HEK293 (cell line): ENCODE measurements around the gene IGFBP2.

Experiments
- BCL11A ChIP-seq: fragments of 450-650 bp; formaldehyde crosslinking; IDR thresholded peaks from 2 replicates; pipeline ENCODE4 v1.5.1; 2016; ENCODE audit warnings: low read depth, missing biosample characterization, missing genetic modification characterization
- REST ChIP-seq: fragments of 450-650 bp; formaldehyde crosslinking; IDR thresholded peaks from 2 replicates; pipeline ENCODE4 v1.5.1; 2016; ENCODE audit warnings: missing biosample characterization, missing genetic modification characterization
- ZBTB26 ChIP-seq: fragments of 450-650 bp; formaldehyde crosslinking; optimal IDR thresholded peaks from 2 replicates; pipeline ENCODE3; 2016; ENCODE audit warnings: missing biosample characterization, mild to moderate bottlenecking, missing genetic modification characterization
- ZNF138 ChIP-seq: fragments of 450-650 bp; formaldehyde crosslinking; IDR thresholded peaks from 2 replicates; pipeline ENCODE4 v1.5.1; 2016; ENCODE audit warnings: missing biosample characterization, missing genetic modification characterization, borderline replicate concordance
- TF ChIP-seq, protein P1 (sequence below): fragments of 450-650 bp; formaldehyde crosslinking; IDR thresholded peaks from 2 replicates; pipeline ENCODE4 v1.5.1; 2016; ENCODE audit warnings: missing biosample characterization, missing genetic modification characterization
- TF ChIP-seq, protein P2 (sequence below): fragments of 450-650 bp; IDR thresholded peaks from 2 replicates; pipeline ENCODE4 v1.5.1; 2018; ENCODE audit warnings: missing biosample characterization, mild to moderate bottlenecking, missing genetic modification characterization

DNA sequence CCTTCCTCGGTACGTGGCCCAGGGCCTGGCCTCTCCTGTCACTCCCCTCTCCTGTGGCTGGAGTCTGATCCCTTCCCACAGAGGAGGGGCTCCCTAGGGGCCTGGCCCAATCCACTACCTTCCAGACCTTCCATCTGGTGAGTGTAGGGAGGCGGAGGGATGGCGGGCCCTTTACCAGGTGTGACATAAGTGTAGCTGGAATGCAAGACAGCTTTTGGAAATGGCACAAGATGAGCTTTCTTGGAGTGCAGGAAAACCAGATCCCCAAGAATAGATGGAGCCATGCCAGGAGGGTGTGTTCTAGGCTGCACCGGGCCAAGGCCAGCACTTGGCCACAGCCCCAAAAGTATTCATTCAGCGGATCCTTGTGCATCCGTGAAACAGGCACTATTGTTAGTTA is 32.0 kb downstream of the IGFBP2 start:
- TF ChIP-seq, protein P1, sequence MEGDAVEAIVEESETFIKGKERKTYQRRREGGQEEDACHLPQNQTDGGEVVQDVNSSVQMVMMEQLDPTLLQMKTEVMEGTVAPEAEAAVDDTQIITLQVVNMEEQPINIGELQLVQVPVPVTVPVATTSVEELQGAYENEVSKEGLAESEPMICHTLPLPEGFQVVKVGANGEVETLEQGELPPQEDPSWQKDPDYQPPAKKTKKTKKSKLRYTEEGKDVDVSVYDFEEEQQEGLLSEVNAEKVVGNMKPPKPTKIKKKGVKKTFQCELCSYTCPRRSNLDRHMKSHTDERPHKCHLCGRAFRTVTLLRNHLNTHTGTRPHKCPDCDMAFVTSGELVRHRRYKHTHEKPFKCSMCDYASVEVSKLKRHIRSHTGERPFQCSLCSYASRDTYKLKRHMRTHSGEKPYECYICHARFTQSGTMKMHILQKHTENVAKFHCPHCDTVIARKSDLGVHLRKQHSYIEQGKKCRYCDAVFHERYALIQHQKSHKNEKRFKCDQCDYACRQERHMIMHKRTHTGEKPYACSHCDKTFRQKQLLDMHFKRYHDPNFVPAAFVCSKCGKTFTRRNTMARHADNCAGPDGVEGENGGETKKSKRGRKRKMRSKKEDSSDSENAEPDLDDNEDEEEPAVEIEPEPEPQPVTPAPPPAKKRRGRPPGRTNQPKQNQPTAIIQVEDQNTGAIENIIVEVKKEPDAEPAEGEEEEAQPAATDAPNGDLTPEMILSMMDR (tag by site-specific recombination) = no peak
- TF ChIP-seq ZNF138 (tag by site-specific recombination) (no peak), REST (no peak), BCL11A (tag by site-specific recombination) (no peak), ZBTB26 (tag by site-specific recombination) (no peak)
- TF ChIP-seq, protein P2, sequence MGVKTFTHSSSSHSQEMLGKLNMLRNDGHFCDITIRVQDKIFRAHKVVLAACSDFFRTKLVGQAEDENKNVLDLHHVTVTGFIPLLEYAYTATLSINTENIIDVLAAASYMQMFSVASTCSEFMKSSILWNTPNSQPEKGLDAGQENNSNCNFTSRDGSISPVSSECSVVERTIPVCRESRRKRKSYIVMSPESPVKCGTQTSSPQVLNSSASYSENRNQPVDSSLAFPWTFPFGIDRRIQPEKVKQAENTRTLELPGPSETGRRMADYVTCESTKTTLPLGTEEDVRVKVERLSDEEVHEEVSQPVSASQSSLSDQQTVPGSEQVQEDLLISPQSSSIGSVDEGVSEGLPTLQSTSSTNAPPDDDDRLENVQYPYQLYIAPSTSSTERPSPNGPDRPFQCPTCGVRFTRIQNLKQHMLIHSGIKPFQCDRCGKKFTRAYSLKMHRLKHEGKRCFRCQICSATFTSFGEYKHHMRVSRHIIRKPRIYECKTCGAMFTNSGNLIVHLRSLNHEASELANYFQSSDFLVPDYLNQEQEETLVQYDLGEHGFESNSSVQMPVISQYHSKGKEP (tag by site-specific recombination) = no peak
